ENCODE results near the gene ABHD11.
"Not testable (repeated sequence)": the region's sequence is repeated elsewhere in the genome, so short reads cannot be mapped to it uniquely, and the experiment has no call there.

ABHD11 gene

GRCh38 chr7:73742753-73743641 is 4.4 kb upstream of the ABHD11 start:
- DNase-seq (ENCODE audit: low spot score) = no peak

- no peak for DNase-seq (ENCODE audit: low spot score)
These were observed 3.7 kb upstream of the ABHD11 start for GRCh38 chr7:73742338-73742752.

- no peak for DNase-seq (ENCODE audit: low spot score)
These were observed 3.0 kb upstream of the ABHD11 start for GRCh38 chr7:73741600-73741999.

GRCh38 chr7:73740771-73741170 is 2.2 kb upstream of the ABHD11 start:
- no peak for DNase-seq (ENCODE audit: low spot score)

- DNase-seq (ENCODE audit: low spot score) = no peak
These were observed 1.6 kb upstream of the ABHD11 start for GRCh38 chr7:73740212-73740611.

- DNase-seq (ENCODE audit: low spot score) = no peak
These were observed 775 bp upstream of the ABHD11 start for GRCh38 chr7:73739387-73739767.

- DNase-seq (ENCODE audit: low spot score) = peak; percentile 57
These were observed 386 bp downstream of the ABHD11 start for GRCh38 chr7:73738220-73738611.

GRCh38 chr7:73737491-73738219 is 947 bp downstream of the ABHD11 start:
- no peak for DNase-seq (ENCODE audit: low spot score)

GRCh38 chr7:73736885-73737284 is 1.7 kb downstream of the ABHD11 start:
- DNase-seq (ENCODE audit: low spot score) = no peak

GRCh38 chr7:73735528-73735905 is 3.1 kb downstream of the ABHD11 start:
- no peak for DNase-seq (ENCODE audit: low spot score)

GRCh38 chr7:73734619-73735527 is 3.7 kb downstream of the ABHD11 start:
- peak; percentile 84 for DNase-seq (ENCODE audit: low spot score)

GRCh38 chr7:73732397-73732796 is 6.2 kb downstream of the ABHD11 start:
- no peak for DNase-seq (ENCODE audit: low spot score)

- no peak for DNase-seq (ENCODE audit: low spot score)
These were observed 8.1 kb downstream of the ABHD11 start for GRCh38 chr7:73730485-73730884.

- DNase-seq (ENCODE audit: low spot score) = no peak
These were observed 10.1 kb downstream of the ABHD11 start for GRCh38 chr7:73728551-73728950.

GRCh38 chr7:73727952-73728351 is 10.7 kb downstream of the ABHD11 start:
- no peak for DNase-seq (ENCODE audit: low spot score)

GRCh38 chr7:73726083-73726466 is 12.5 kb downstream of the ABHD11 start:
- no peak for DNase-seq (ENCODE audit: low spot score)

GRCh38 chr7:73723813-73724212 is 14.8 kb downstream of the ABHD11 start:
- no peak for DNase-seq (ENCODE audit: low spot score)

GRCh38 chr7:73722785-73723184 is 15.8 kb downstream of the ABHD11 start:
- DNase-seq (ENCODE audit: low spot score) = no peak

GRCh38 chr7:73722182-73722581 is 16.4 kb downstream of the ABHD11 start:
- not testable (repeated sequence) for DNase-seq (ENCODE audit: low spot score)

- DNase-seq (ENCODE audit: low spot score) = no peak
These were observed 17.2 kb downstream of the ABHD11 start for GRCh38 chr7:73721377-73721817.

- DNase-seq (ENCODE audit: low spot score) = not testable (repeated sequence)
These were observed 18.2 kb downstream of the ABHD11 start for GRCh38 chr7:73720443-73720842.

GRCh38 chr7:73719806-73720169 is 18.8 kb downstream of the ABHD11 start:
- no peak for DNase-seq (ENCODE audit: low spot score)

All from CD4-positive, alpha-beta T cell treated with Interleukin-6 at 100 ng/mL for 8 hours (primary cell).